ENCODE measurements around the gene HNRNPD. TPM values are rescaled to one million over a fixed set of nuclear protein-coding genes. Genes with fewer than 3 reads are reported as not detected.

Gene HNRNPD
- total and polyA plus RNA-seq, 2 donors (not counting 3 experiments of a cell fraction or from before 2014, with no cell fraction given): 91.3 to 363 TPM

GRCh38 chr4:82381661-82382296, 8.0 kb upstream of the HNRNPD start:
- H3K36me3 ChIP-seq (ENCODE audit: control insufficient read depth in 2 of 2, extremely low read depth in 1 of 2, insufficient read depth in 2 of 2, low read length in 2 of 2): no peaks in the 10 kb centered on the region
- CTCF ChIA-PET: interaction anchor here (1.2 to 1.6 kb wide), 2 partner anchors 48 to 357 kb away, joined by 4 to 5 read pairs; no protein-coding TSS in a partner anchor
- DNase-seq (ENCODE audit: low read depth, low spot score): no peak
- no peak overlapping the region for H3K9ac ChIP-seq (replicated peaks; ENCODE audit: extremely low read depth, insufficient read depth, low read length)
- no peaks in the 10 kb centered on the region for H3K4me1 ChIP-seq (ENCODE audit: control insufficient read depth, extremely low read depth, insufficient read depth, low read length)
- no peak overlapping the region for H3K4me3 ChIP-seq (replicated peaks in 1 of 3; ENCODE audit: insufficient read depth in 1 of 3, low read depth in 1 of 3, low read length in 3 of 3)
- TF ChIP-seq MAX (IDR thresholded peaks at IDR 0.05; ENCODE audit: insufficient read depth, insufficient read length) (no peak), POLR2A (IDR thresholded peaks at IDR 0.05; ENCODE audit: low read depth, low read length) (no peak), EZH2 (IDR thresholded peaks at IDR 0.05; ENCODE audit: borderline replicate concordance, low read depth, low read length, severe bottlenecking) (no peak), CTCF (IDR thresholded peaks at IDR 0.05; ENCODE audit: extremely low read depth in 1 of 2, insufficient read depth in 1 of 2, low read depth in 1 of 2, low read length in 2 of 2) (no peak), FOS (IDR thresholded peaks at IDR 0.05; ENCODE audit: borderline replicate concordance, insufficient read depth, low read length) (no peak), MYC (IDR thresholded peaks at IDR 0.05; ENCODE audit: low read depth, low read length) (no peak), POLR2AphosphoS5 (IDR thresholded peaks at IDR 0.05; ENCODE audit: insufficient read depth, low read depth, low read length) (no peak), JUN (IDR thresholded peaks at IDR 0.05; ENCODE audit: borderline replicate concordance, insufficient read depth, insufficient read length, low read depth) (no peak), GATA2 (IDR thresholded peaks at IDR 0.05; ENCODE audit: insufficient read depth, insufficient read length, low read depth, low read length) (no peak)
- H3K79me2 ChIP-seq (ENCODE audit: control insufficient read depth, insufficient read depth, low read length): peaks cover 2% of the 10 kb centered on the region
- no peak overlapping the region for H2AFZ ChIP-seq (ENCODE audit: low read depth, low read length)
- no TSS peak for BruUV-seq (replicated peaks)
- H3K9me3 ChIP-seq (replicated peaks; ENCODE audit: control insufficient read depth, insufficient read depth, low read length): no peaks in the 10 kb centered on the region
- H3K4me2 ChIP-seq (ENCODE audit: insufficient read depth, low read length): no peak overlapping the region
- POLR2A ChIA-PET: interaction anchor here (0.6 kb wide), 1 partner anchor 598 kb away, joined by 3 read pairs; no protein-coding TSS in a partner anchor
- no peak overlapping the region for H3K27ac ChIP-seq (ENCODE audit: insufficient read depth, low read depth, low read length)
- no peaks in the 10 kb centered on the region for H3K27me3 ChIP-seq (ENCODE audit: control insufficient read depth in 2 of 2, insufficient read depth in 2 of 2, low read length in 2 of 2)
- intact Hi-C loops (cut with micrococcal nuclease): no loop called here
- H4K20me1 ChIP-seq (replicated peaks; ENCODE audit: control insufficient read depth, extremely low read depth, insufficient read depth, low read length): no peaks in the 10 kb centered on the region
- dilution Hi-C loops (cut with MboI; ENCODE audit: extremely low pct_ligation_motif_present, low sequenced_read_pairs): no loop called here
- no peak for FAIRE-seq
- H3K9me1 ChIP-seq (replicated peaks; ENCODE audit: control insufficient read depth, extremely low read depth, insufficient read depth, low read length): no peaks in the 10 kb centered on the region

All from endothelial cell of umbilical vein (primary cell).